Upper lobe of left lung (tissue), 6 donors: ENCODE data around the gene BORCS6. TPM values are rescaled to one million over a fixed set of nuclear protein-coding genes. Genes with fewer than 3 reads are reported as not detected.

Experiments used
- ATAC-seq, 2 donors: fragments of 200-7000 bp; cut with Tn5 transposase; one replicate each; pipeline ENCODE4 v1.9.1; 2022; ENCODE audit warnings: mild to moderate bottlenecking in 2 of 2, moderate library complexity in 2 of 2; ENCODE audit not compliant: low FRiP score in 2 of 2
- DNase-seq, 2 donors: peaks; one replicate each; pipeline ENCODE4 v3.0.0-alpha.2; 2019 to 2020
- H3K27ac ChIP-seq, 4 donors: fragments of 200-600 bp; sonication (generic); one replicate each; pipeline ENCODE4 v1.5.1; 2016 to 2019
- H3K27me3 ChIP-seq, 4 donors: fragments of 200-600 bp; sonication (generic); one replicate each; pipeline ENCODE4 v1.5.1; 2017 to 2019
- H3K36me3 ChIP-seq, 4 donors: fragments of 200-600 bp; sonication (generic); one replicate each; pipeline ENCODE4 v1.5.1; 2016 to 2019
- H3K4me1 ChIP-seq, 4 donors: fragments of 200-600 bp; sonication (generic); one replicate each; pipeline ENCODE4 v1.5.1; 2018 to 2019
- H3K4me3 ChIP-seq, 4 donors: fragments of 200-600 bp; sonication (generic); one replicate each; pipeline ENCODE4 v1.5.1; 2017 to 2019; ENCODE audit warnings: mild to moderate bottlenecking in 2 of 4, moderate library complexity in 1 of 4
- H3K9me3 ChIP-seq, 4 donors: fragments of 200-600 bp; sonication (generic); one replicate each; pipeline ENCODE4 v1.5.1; 2018 to 2019
- CTCF ChIP-seq, 6 experiments: fragments of 450-650 bp in 4 of 6; fragments of 200-600 bp in 2 of 6; sonication (generic) in 2 of 6; IDR thresholded peaks; one replicate each; pipeline ENCODE4 v1.5.1; 2016 to 2019; ENCODE audit warnings: antibody characterized with exemption in 6 of 6
- EP300 ChIP-seq, 4 donors: sonication (generic); formaldehyde crosslinking; IDR thresholded peaks; one replicate each; pipeline ENCODE4 v1.5.1; 2017; ENCODE audit warnings: antibody characterized with exemption in 4 of 4, control low read depth in 2 of 4
- POLR2A ChIP-seq, 4 donors: fragments of 450-650 bp; IDR thresholded peaks; one replicate each; pipeline ENCODE4 v1.5.1; 2016 to 2017; ENCODE audit warnings: antibody characterized with exemption in 4 of 4, mild to moderate bottlenecking in 2 of 4
- POLR2AphosphoS5 ChIP-seq, 2 donors: sonication (generic); formaldehyde crosslinking; IDR thresholded peaks; one replicate each; pipeline ENCODE4 v1.5.1; 2017; ENCODE audit warnings: antibody characterized with exemption in 2 of 2
- WGBS, 2 donors: methylation state at CpG; one replicate each; pipeline ENCODE4 v1.1.5; 2017 to 2018; 5-methylcytosine and 5-hydroxymethylcytosine counted together
- total RNA-seq, 6 donors: library from RNA; depleted of rRNA in 4 of 6; stranded (reverse); fragments of >200 nt in 4 of 6; gene quantifications; one replicate each; pipeline versions ENCODE4 v1.1.0 to v1.2.1, GENCODE V29; 2016 to 2021
- donor health status: DM: no; HTN: no; CAD: no; lungs with moderate emphysema.
- donor health status: DM: no; HTN: yes; CAD: no; lungs with severe emphysema.

BORCS6 gene
- total RNA-seq, result 10 to 100 TPM in 4 of 6 donors, 1 to 10 TPM in 2; 7.3 to 12.5 (median 11.1) TPM

DNA sequence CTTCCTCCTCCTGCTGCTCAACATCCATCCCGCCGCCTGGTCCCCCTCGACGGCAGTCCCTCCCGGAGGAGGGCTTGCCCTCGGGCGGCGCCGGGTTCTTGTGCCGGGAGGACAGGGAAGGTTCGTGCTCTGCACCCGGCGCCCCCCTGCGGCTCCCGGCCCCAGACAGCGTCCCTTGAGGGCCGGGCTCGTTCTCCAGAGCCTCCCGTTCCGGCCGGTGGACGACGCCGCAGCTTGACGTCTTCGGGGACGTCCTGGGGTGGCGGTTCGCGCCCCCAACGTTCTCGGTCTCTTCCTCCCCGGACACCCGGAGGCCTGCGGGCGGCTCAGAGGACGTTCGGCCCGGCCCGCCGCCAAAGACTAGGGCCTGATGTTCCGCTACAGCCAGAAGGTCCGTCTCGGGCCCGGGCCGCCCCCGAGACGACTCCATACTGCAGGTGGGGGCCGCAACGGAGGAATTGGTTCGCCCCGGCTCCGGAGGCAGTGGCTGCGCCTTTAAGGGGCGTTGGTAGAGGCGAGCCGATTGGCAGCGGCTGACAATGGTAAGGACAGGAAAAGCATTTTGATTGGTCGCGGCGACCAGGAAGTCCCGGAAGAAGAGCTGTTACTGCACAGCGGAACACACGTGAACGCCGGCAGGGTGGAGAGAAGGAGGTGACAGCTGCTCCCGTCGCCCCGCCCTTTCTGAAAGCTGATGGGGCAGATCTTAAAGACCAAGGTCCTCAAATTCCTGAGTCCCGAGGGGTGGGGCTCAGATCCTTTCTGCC lies at the start of gene BORCS6:
BORCS6 (minus strand) TSS at position 470 of the 767 bp plus-strand sequence; CDS start at position 430, 40 bp downstream.
- Histone ChIP-seq H3K4me1 (peaks cover 35 to 63% (median 44%) of the 10 kb centered on the region in 4 donors), H3K4me3 (peak within 1 kb of the TSS; percentile 65 to 80 (median 72)), H3K27ac (peak within 1 kb of the TSS; percentile 97 to 99 (median 98)), H3K36me3 (no peaks in the 10 kb centered on the region), H3K27me3 (no peaks in the 10 kb centered on the region), H3K9me3 (no peaks in the 10 kb centered on the region)
- WGBS, 2 donors, result 0 to 1% methylated on average over 13 to 57 of the region's 70 CpGs
- ATAC-seq, result peak; percentile 85 to 92
- DNase-seq, result peak; percentile 94 to 99
- TF ChIP-seq CTCF (IDR thresholded peaks at IDR 0.05) (peak in 3 of 6 experiments; percentile 11 to 41 (median 31)), EP300 (IDR thresholded peaks at IDR 0.05) (no peak), POLR2A (IDR thresholded peaks at IDR 0.05) (peak in 3 of 4 donors; percentile 54 to 89 (median 87)), POLR2AphosphoS5 (IDR thresholded peaks at IDR 0.05) (peak; percentile 70 to 94)

GRCh38 chr17:8237886-8238285 lies 47.9 kb upstream of the BORCS6 start:
- Histone ChIP-seq H3K36me3 (peaks cover 37 to 96% (median 73%) of the 10 kb centered on the region in 4 donors), H3K4me1 (no peaks in the 10 kb centered on the region), H3K9me3 (no peaks in the 10 kb centered on the region), H3K27ac (no peak overlapping the region), H3K27me3 (no peaks in the 10 kb centered on the region), H3K4me3 (no peak overlapping the region)
- no peak for ATAC-seq
- no peak for TF ChIP-seq CTCF (IDR thresholded peaks at IDR 0.05)
- TF ChIP-seq EP300 (IDR thresholded peaks at IDR 0.05), result no peak
- TF ChIP-seq POLR2A (IDR thresholded peaks at IDR 0.05), result no peak
- no peak for TF ChIP-seq POLR2AphosphoS5 (IDR thresholded peaks at IDR 0.05)
- 86 to 88% methylated on average over 4 of the region's 4 CpGs for WGBS, 2 donors
- DNase-seq, result no peak

- WGBS, 2 donors, result 80% methylated on average over 7 of the region's 7 CpGs
- H3K4me3 ChIP-seq, result no peak overlapping the region
- H3K27me3 ChIP-seq, result no peaks in the 10 kb centered on the region
- ATAC-seq (no peak), DNase-seq (no peak)
- TF ChIP-seq POLR2AphosphoS5 (IDR thresholded peaks at IDR 0.05) (no peak), POLR2A (IDR thresholded peaks at IDR 0.05) (no peak), CTCF (IDR thresholded peaks at IDR 0.05) (no peak), EP300 (IDR thresholded peaks at IDR 0.05) (no peak)
- H3K4me1 ChIP-seq, result no peaks in the 10 kb centered on the region
- no peak overlapping the region for H3K27ac ChIP-seq
- no peaks in the 10 kb centered on the region for H3K9me3 ChIP-seq
- peaks cover 43 to 98% (median 80%) of the 10 kb centered on the region in 4 donors for H3K36me3 ChIP-seq
Measured at GRCh38 chr17:8237175-8237574, 47.2 kb upstream of the BORCS6 start.

DNA sequence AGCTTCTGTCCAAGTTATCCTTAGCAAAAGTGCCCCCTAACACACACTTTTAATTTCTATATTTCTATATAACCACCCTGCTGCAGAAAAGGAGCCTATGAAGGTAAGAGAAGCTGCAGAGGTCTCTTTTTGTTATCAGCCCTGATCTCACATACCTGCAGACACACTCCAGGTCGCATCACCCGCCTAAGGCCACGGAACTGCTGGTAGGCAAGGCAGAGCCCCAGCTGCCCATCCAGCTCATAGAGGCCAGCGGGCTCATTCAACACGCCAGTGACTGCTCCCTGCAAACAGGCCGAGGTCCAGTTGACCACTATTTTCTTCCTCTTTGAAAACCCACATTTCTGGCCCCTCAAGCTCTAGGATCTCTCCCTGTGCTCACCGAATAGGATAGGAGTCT lies 45.7 kb upstream of the BORCS6 start:
- Histone ChIP-seq H3K36me3 (peaks cover 52 to 98% (median 86%) of the 10 kb centered on the region in 4 donors), H3K27ac (no peak overlapping the region), H3K9me3 (no peaks in the 10 kb centered on the region), H3K4me3 (no peak overlapping the region), H3K4me1 (no peaks in the 10 kb centered on the region), H3K27me3 (no peaks in the 10 kb centered on the region)
- ATAC-seq (no peak), DNase-seq (no peak)
- TF ChIP-seq POLR2A (IDR thresholded peaks at IDR 0.05), result no peak
- no peak for TF ChIP-seq CTCF (IDR thresholded peaks at IDR 0.05)
- TF ChIP-seq EP300 (IDR thresholded peaks at IDR 0.05), result no peak
- no peak for TF ChIP-seq POLR2AphosphoS5 (IDR thresholded peaks at IDR 0.05)
- 91 to 92% methylated on average over 7 of the region's 7 CpGs for WGBS, 2 donors
